SK-N-SH treated with all-trans-retinoic acid at 6 μM for 48 hours (cell line): ENCODE results near the gene IL1RL1.

Experiments
- ATAC-seq: fragments of 200-7000 bp; cut with Tn5 transposase; 3 replicates; pipeline ENCODE4 v1.9.1; 2020; ENCODE audit warnings: mild to moderate bottlenecking, moderate library complexity
- ARNTL ChIP-seq: fragments of 450-650 bp; formaldehyde crosslinking; IDR thresholded peaks from 2 replicates; pipeline ENCODE4 v1.5.0; 2020; ENCODE audit warnings: low read depth, mild to moderate bottlenecking, moderate library complexity, borderline replicate concordance
- BACH2 ChIP-seq: fragments of 250-450 bp; sonication (Bioruptor Pico); IDR thresholded peaks from 2 replicates; pipeline ENCODE4 v1.9.0; 2021; ENCODE audit warnings: mild to moderate bottlenecking, borderline replicate concordance
- CSDC2 ChIP-seq: fragments of 250-450 bp; sonication (Bioruptor Pico); IDR thresholded peaks from 2 replicates; pipeline ENCODE4 v1.5.0; 2020; ENCODE audit warnings: mild to moderate bottlenecking, moderate library complexity
- CSRNP3 ChIP-seq: fragments of 250-450 bp; sonication (Bioruptor Pico); IDR thresholded peaks from 2 replicates; pipeline ENCODE4 v1.5.1; 2021; ENCODE audit warnings: mild to moderate bottlenecking, moderate library complexity
- ESRRG ChIP-seq: fragments of 250-450 bp; sonication (Bioruptor Pico); IDR thresholded peaks from 2 replicates; pipeline ENCODE4 v1.6.1; 2021; ENCODE audit warnings: mild to moderate bottlenecking
- GLIS3 ChIP-seq: fragments of 250-450 bp; sonication (Bioruptor Pico); IDR thresholded peaks from 2 replicates; pipeline ENCODE4 v1.5.0; 2020; ENCODE audit warnings: mild to moderate bottlenecking, moderate library complexity
- ISL1 ChIP-seq: fragments of 250-450 bp; sonication (Bioruptor Pico); IDR thresholded peaks from 2 replicates; pipeline ENCODE4 v2.1.2; 2022; ENCODE audit warnings: mild to moderate bottlenecking, moderate library complexity
- OSR1 ChIP-seq: fragments of 250-450 bp; sonication (Bioruptor Pico); IDR thresholded peaks from 2 replicates; pipeline ENCODE4 v1.8.0; 2022; ENCODE audit warnings: moderate library complexity, mild to moderate bottlenecking, inconsistent platforms
- PATZ1 ChIP-seq: fragments of 250-450 bp; sonication (Bioruptor Pico); IDR thresholded peaks from 2 replicates; pipeline ENCODE4 v1.8.0; 2020; ENCODE audit warnings: mild to moderate bottlenecking, moderate library complexity, borderline replicate concordance
- POU6F1 ChIP-seq: fragments of 250-450 bp; sonication (Bioruptor Pico); IDR thresholded peaks from 2 replicates; pipeline ENCODE4 v1.8.0; 2021; ENCODE audit warnings: low read depth, mild to moderate bottlenecking, moderate library complexity, borderline replicate concordance
- PPARA ChIP-seq: fragments of 250-450 bp; sonication (Bioruptor Pico); IDR thresholded peaks from 2 replicates; pipeline ENCODE4 v1.5.0; 2020; ENCODE audit warnings: mild to moderate bottlenecking, borderline replicate concordance
- RARB ChIP-seq: fragments of 250-450 bp; sonication (Bioruptor Pico); IDR thresholded peaks from 2 replicates; pipeline ENCODE4 v1.8.0; 2021; ENCODE audit warnings: mild to moderate bottlenecking, moderate library complexity
- TCF4 ChIP-seq: fragments of 250-450 bp; sonication (Bioruptor Pico); IDR thresholded peaks from 2 replicates; pipeline ENCODE4 v1.8.0; 2021; ENCODE audit warnings: mild to moderate bottlenecking, moderate library complexity, borderline replicate concordance
- TOX ChIP-seq: fragments of 250-450 bp; sonication (Bioruptor Pico); IDR thresholded peaks from 2 replicates; pipeline ENCODE4 v1.8.0; 2021; ENCODE audit warnings: mild to moderate bottlenecking, moderate library complexity, borderline replicate concordance
- TSHZ2 ChIP-seq: fragments of 250-450 bp; sonication (Bioruptor Pico); IDR thresholded peaks from 2 replicates; pipeline ENCODE4 v1.5.0; 2020; ENCODE audit warnings: mild to moderate bottlenecking, moderate library complexity
- ZC3H10 ChIP-seq: fragments of 250-450 bp; sonication (Bioruptor Pico); IDR thresholded peaks from 2 replicates; pipeline ENCODE4 v1.5.1; 2021; ENCODE audit warnings: mild to moderate bottlenecking, moderate library complexity
- ZFP3 ChIP-seq: fragments of 250-450 bp; sonication (Bioruptor Pico); IDR thresholded peaks from 2 replicates; pipeline ENCODE4 v1.5.0; 2020; ENCODE audit warnings: mild to moderate bottlenecking, moderate library complexity
- ZFP30 ChIP-seq: fragments of 450-650 bp; formaldehyde crosslinking; IDR thresholded peaks from 2 replicates; pipeline ENCODE4 v1.5.0; 2022; ENCODE audit warnings: mild to moderate bottlenecking, moderate library complexity
- ZNF565 ChIP-seq: fragments of 450-650 bp; formaldehyde crosslinking; conservative IDR thresholded peaks from 2 replicates; pipeline ENCODE4 v1.5.0; 2020; ENCODE audit warnings: low read depth, mild to moderate bottlenecking, moderate library complexity
- ZNF70 ChIP-seq: fragments of 450-650 bp; formaldehyde crosslinking; IDR thresholded peaks from 2 replicates; pipeline ENCODE4 v1.5.0; 2020; ENCODE audit warnings: mild to moderate bottlenecking, moderate library complexity

The IL1RL1 gene

GRCh38 chr2:102290594-102290993 lies 20.8 kb upstream of the IL1RL1 start:
- TF ChIP-seq PATZ1 (no peak), RARB (CRISPR knock-in tag) (no peak), ESRRG (CRISPR knock-in tag) (no peak)
- ATAC-seq = no peak

- no peak for ATAC-seq
- TF ChIP-seq ARNTL (CRISPR knock-in tag) = no peak
- TF ChIP-seq POU6F1 (CRISPR knock-in tag) = no peak
- no peak for TF ChIP-seq CSDC2 (CRISPR knock-in tag)
- TF ChIP-seq ZNF70 = no peak
- no peak for TF ChIP-seq OSR1
- no peak for TF ChIP-seq CSRNP3 (CRISPR knock-in tag)
- TF ChIP-seq RARB (CRISPR knock-in tag) = no peak
- no peak for TF ChIP-seq ISL1 (CRISPR knock-in tag)
- TF ChIP-seq TOX (CRISPR knock-in tag) = no peak
- no peak for TF ChIP-seq TSHZ2 (CRISPR knock-in tag)
- no peak for TF ChIP-seq ZFP3 (CRISPR knock-in tag)
- TF ChIP-seq BACH2 (CRISPR knock-in tag) = no peak
- TF ChIP-seq GLIS3 (CRISPR knock-in tag) = no peak
- TF ChIP-seq TCF4 (CRISPR knock-in tag) = no peak
- TF ChIP-seq PPARA (CRISPR knock-in tag) = no peak
Measured at GRCh38 chr2:102291319-102292075, 19.9 kb upstream of the IL1RL1 start.

GRCh38 chr2:102294802-102295489 lies 16.4 kb upstream of the IL1RL1 start:
- ATAC-seq = no peak
- TF ChIP-seq ZNF565 = no peak

GRCh38 chr2:102295566-102295965 lies 15.8 kb upstream of the IL1RL1 start:
- TF ChIP-seq GLIS3 (CRISPR knock-in tag) = no peak
- TF ChIP-seq BACH2 (CRISPR knock-in tag) = no peak
- TF ChIP-seq ARNTL (CRISPR knock-in tag) = no peak
- no peak for TF ChIP-seq RARB (CRISPR knock-in tag)
- no peak for TF ChIP-seq ZFP30 (CRISPR knock-in tag)
- no peak for TF ChIP-seq OSR1
- no peak for TF ChIP-seq ZC3H10 (CRISPR knock-in tag)
- no peak for ATAC-seq
